ENCODE measurements around the gene CDSN. TPM values are rescaled to one million over a fixed set of nuclear protein-coding genes. Genes with fewer than 3 reads are reported as not detected.

CDSN gene
- total and polyA plus RNA-seq, 2 of the 8 experiments (the other 6 are each of a cell fraction or from before 2014, with no cell fraction given) = not detected

- TF ChIP-seq CBX8 (IDR thresholded peaks at IDR 0.05; ENCODE audit: borderline replicate concordance, low read depth, low read length) (no peak), RXRA (IDR thresholded peaks at IDR 0.05; ENCODE audit: insufficient read depth, low read depth, low read length) (no peak), EGR1 (IDR thresholded peaks at IDR 0.05; ENCODE audit: borderline replicate concordance, low read depth, low read length) (no peak), E2F6 (IDR thresholded peaks at IDR 0.05) (no peak)
- TF ChIP-seq, protein P1, sequence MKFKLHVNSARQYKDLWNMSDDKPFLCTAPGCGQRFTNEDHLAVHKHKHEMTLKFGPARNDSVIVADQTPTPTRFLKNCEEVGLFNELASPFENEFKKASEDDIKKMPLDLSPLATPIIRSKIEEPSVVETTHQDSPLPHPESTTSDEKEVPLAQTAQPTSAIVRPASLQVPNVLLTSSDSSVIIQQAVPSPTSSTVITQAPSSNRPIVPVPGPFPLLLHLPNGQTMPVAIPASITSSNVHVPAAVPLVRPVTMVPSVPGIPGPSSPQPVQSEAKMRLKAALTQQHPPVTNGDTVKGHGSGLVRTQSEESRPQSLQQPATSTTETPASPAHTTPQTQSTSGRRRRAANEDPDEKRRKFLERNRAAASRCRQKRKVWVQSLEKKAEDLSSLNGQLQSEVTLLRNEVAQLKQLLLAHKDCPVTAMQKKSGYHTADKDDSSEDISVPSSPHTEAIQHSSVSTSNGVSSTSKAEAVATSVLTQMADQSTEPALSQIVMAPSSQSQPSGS (IDR thresholded peaks at IDR 0.05; ENCODE audit: low read length) = no peak
Observed at GRCh38 chr6:31156641-31157040, 36.4 kb upstream of the CDSN start (continued).

Measured in H1 (cell line).